ENCODE data around the gene UBTD1.
"Not testable (repeated sequence)": the region's sequence is repeated elsewhere in the genome, so short reads cannot be mapped to it uniquely, and the experiment has no call there.

Gene UBTD1

DNA sequence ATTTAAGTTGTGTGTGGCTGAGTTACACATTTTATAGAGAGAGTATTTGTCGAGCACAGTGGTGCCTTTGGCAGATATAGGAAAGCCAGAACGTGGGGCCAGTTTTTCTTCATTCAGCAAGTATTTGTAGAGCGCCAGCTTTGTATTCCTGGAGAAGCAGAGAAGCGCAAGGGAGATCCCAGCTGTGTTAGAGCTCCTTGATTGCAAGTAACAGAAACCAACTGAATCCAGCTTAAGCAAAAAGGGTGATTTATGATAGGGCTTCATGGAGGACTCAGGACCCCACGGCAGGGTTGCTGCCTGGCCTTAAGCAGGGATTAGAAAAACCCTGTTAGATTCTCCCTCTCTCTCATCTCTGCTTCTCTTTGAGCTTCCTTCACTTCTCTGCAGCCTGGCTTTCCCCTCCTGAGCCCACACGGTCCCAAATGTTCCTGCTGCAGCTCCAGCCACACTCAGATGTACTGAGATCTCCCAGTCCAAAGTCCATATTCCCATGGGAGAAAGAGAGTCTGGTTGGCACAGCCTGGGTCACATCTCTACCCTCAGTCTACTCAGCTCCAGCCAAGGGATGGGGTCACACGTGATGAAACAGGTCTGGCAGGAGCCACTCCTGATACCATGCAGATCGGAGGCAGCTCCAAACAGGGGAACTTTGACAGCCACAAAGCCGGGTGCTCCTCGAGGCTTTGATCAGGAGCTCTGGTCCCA lies 16.7 kb downstream of the UBTD1 start:
- no peak for DNase-seq (ENCODE audit: low read depth in 2 of 2)

- DNase-seq (ENCODE audit: low read depth in 2 of 2), result no peak
Observed at GRCh38 chr10:97517096-97517750, 18.5 kb downstream of the UBTD1 start.

GRCh38 chr10:97517778-97518300 lies 19.1 kb downstream of the UBTD1 start:
- no peak for DNase-seq (ENCODE audit: low read depth in 2 of 2)

DNA sequence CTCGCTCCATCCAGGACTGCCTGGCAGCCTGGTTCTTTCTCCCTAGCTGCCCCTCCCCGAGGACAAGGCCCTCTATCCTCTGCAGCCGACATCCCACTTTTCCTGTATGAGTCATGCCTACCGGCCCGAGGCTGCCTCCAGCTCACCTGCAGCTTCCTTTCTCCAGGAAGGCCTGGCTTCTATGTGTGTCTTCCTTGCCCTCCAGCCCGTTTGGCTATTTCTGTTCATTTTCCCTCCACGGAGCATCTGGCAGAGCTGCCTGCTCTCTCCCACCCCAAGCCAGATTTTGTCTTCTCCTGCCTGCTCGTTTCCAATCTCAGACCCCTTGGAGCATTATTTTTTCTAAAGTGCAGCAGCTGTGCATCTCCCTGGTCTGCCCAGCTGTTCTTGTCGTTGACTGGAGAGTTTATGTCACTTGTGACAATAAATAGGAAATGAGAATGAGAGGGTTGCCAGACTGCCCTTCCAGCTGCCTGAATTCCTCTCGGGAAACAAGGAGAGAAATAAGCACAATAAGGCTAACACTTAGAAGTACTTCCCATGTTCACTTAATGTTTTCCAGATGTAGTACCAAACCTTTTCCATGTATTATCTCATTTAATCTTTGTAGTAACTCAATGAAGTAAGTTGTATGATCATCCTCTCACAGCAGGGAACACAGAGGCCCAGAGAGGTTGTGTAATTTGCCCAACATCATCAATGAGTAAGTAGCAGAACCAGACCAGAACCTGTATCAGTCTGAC lies 19.7 kb downstream of the UBTD1 start:
- no peak for DNase-seq (ENCODE audit: low read depth in 2 of 2)

- no peak for DNase-seq (ENCODE audit: low read depth in 2 of 2)
Observed at GRCh38 chr10:97519342-97519741, 20.6 kb downstream of the UBTD1 start.

DNA sequence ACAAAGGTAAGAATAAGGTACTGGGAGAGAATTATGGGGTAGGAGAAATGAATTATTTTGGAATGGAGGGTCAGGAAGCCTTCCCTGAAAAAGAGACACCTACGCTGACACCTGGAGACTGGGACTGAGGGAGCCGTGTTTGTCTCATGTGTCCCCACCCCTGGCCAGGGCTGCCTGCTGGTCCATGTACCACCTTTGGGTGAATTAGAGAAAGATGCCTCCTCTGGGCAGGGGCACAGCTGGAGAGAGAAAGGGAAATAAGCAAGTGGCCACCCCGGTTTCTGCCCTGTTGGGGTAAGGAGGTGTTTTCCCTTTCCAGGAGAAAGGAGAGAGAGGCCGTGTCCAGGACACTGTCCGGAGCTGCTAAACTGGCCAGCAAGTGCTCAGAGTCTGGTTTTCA lies 21.8 kb downstream of the UBTD1 start:
- no peak for DNase-seq (ENCODE audit: low read depth in 2 of 2)

- no peak for DNase-seq (ENCODE audit: low read depth in 2 of 2)
Observed at GRCh38 chr10:97520978-97521761, 22.4 kb downstream of the UBTD1 start.

GRCh38 chr10:97522071-97522470 lies 23.3 kb downstream of the UBTD1 start:
- no peak for DNase-seq (ENCODE audit: low read depth in 2 of 2)

DNA sequence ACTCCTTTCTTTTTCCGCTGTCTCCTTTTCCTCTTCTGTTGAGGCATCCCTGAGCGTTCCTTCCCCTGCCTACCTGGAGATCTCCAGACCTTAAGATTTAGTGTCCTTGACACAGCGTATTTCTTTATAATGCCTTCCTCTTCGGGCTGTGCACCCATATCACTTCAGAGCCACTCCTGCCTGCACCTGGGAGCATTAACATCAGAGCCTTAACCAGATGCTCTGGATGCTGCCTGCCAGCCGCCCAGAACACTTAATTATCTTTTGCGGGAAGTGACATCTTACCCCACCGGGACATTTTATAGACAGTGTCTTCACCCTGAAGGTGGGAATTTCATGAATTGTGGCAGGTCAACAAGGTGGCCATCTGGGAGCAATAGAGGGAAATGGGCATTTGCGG lies 24.2 kb downstream of the UBTD1 start:
- no peak for DNase-seq (ENCODE audit: low read depth in 2 of 2)

- no peak for DNase-seq (ENCODE audit: low read depth in 2 of 2)
Observed at GRCh38 chr10:97525086-97525485, 26.4 kb downstream of the UBTD1 start.

DNA sequence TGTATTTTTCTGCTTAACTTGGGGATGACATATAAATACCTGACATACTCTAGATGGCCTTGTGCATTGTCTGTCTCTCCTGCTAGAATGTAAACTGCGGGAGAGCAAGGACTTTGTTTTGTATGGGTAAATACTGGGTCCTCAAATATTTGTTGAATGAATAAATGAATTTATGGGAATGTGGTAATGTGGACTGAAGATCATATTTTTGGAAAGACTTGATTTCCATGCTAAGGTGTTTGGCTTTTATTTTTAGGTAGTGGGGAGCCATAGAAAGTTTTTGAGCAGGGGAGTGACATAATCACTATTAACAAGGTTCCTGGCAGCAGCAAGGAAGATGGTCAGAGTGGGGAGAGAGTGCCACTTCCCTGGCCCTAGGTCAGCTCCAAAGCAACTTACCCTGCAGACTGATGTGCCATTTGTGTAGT lies 27.0 kb downstream of the UBTD1 start:
- DNase-seq (ENCODE audit: low read depth in 2 of 2), result no peak

DNA sequence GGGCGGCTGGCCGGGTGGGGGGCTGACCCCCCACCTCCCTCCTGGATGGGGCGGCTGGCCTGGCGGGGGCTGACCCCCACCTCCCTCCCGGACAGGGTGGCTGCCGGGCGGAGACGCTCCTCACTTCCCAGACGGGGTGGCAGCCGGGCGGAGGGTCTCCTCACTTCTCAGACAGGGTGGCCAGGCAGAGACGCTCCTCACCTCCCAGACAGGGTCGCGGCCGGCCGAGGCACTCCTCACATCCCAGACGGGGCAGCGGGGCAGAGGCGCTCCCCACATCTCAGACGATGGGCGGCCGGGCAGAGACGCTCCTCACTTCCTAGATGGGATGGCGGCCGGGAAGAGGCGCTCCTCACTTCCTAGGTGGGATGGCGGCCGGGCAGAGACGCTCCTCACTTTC lies 30.2 kb downstream of the UBTD1 start:
- DNase-seq (ENCODE audit: low read depth in 2 of 2), result not testable (repeated sequence)

DNA sequence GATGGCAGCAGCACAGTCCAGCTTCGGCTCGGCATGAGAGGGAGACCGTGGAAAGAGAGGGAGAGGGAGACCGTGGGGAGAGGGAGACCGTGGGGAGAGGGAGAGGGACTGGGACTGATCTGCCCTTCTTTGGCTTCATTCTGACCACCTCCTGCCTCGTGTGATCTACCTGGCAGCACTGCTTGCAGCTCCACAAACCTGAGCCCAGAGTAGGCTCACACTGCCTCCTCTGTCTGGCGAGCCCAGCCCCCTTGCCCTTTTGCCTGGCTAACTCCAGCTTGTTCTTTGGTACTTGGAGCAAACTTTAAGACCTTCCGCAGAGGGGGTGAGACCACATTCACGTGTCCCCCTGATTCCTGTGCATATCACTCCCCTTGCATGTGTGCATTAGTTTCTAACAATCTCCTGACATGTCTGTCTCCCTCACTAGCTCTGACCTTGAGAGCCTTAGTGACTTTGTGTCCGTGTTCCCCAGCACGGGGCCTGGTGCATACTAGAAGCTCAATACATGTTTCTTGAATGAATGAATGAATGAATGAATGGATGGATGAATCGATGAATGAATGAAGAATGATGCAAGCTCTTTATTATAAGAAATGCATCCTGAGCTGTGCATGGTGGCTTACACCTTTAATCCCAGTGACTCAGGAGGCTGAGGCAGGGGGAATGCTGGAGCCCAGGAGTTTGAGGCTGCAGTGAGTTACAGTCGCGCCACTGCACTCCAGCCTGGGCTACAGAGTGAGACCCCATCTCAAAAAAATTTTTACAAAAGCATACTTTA lies 31.2 kb downstream of the UBTD1 start:
- no peak for DNase-seq (ENCODE audit: low read depth in 2 of 2)

DNA sequence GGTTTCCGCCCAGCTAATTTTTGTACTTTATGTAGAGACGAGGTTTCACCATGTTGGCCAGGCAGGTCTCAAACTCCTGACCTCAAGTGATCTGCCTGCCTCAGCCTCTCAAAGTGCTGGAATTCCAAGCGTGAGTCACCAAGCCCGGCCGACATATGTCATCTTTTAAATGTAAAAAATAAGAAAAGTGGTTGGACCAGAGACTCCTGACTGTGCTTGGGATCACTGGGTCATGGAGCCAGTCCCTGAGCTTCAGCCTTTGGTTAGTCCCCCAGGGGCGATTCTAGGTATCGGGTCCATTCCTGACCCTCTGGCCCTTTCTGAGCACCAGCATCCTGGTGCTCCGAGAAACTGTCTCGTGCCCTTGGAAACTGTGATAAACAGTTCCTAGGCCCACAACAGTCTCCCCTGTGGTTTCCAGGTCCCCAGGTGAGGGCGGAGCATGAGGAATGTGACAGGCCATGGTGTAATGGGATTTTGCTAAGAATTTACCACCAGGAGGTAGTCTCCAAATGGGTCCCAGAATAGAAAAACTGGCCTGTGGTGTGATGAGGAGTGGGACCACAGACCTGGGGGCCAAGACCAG lies 32.8 kb downstream of the UBTD1 start:
- no peak for DNase-seq (ENCODE audit: low read depth in 2 of 2)

DNA sequence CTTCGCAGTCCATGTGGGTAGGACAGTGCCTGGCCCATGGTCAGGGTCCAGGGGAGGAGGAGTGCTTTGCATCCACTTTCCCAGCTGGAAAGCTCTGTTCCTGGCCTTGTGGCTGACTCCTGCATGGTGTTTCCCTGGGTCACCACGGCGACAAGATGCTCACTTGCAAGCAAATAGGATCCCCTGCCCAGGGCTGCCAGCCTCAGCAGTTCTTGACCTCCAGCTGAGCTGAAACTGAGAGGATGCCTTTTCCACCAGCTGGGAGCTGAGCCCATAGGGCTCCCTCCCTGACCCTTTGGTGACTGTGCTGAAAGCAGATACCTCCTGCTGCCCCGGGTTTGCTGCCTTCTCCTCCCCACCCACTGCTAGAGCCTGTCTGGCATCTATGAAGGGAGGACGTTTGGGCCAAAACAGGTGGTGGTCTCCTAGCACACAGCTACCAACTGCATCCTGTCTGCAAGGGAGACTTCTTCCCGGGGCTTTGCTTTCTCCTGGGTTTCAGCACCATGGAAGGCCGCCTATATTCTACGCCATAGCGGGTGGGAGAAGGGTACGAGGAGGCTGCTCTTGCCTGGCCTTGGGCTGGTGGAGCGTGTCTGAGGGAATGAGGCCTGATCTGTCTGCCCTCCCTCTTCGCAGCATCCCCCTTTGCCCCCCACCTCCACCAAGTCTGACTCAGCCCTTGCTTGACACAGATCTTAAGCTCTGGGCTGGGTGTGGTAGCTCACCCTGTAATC lies 34.4 kb downstream of the UBTD1 start:
- no peak for DNase-seq (ENCODE audit: low read depth in 2 of 2)

DNA sequence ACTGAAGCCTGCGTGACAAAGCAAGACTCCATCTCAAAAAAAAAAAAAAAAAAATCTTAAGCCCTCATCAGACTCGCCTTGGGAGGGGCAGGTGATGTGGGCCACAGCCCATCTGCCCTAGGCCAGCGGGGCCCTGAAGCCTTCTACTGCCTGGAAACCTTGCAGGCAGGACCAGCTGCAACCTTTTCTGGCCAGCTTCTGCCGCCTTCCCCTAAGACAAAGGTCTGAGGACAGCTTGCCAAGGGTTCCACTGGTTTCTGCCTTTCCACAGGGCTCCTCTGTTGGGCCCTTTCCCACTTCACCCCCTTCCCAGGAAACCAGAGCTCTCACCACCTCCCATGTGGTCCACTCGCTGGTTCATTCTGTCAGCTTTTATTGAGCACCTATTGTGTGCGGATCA lies 35.2 kb downstream of the UBTD1 start:
- DNase-seq (ENCODE audit: low read depth in 2 of 2), result no peak

DNA sequence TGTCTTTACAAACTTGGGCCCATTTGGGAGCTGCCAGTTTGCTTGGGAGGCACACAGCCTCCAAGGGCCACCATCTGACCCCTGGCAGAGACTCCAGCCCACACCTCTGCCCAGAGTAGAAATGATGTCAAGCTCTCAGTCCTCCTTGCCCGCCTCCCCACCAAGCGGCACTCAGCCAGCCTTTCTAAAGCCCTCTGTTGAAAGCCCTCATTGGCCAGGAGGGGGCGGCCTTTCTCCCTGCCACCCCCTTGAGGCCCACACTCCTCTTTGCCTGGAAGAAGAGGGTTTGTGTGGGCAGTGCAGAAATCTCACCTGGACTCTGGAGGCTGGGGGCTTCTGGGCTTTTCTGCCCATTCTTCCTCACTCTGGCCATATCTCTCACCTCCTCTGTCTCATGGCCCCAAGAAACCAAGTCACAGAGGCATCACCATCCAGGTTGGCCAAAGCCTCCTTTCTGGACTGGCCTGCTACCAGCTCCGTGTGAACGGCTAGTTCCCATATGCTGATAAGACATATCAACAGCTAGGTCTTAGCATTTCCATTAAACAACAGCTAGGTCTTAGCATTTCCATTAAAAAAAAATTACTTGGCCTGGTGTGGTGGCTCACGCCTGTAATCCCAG lies 36.1 kb downstream of the UBTD1 start:
- peak; percentile 10 to 34 for DNase-seq (ENCODE audit: low read depth in 2 of 2)

- DNase-seq (ENCODE audit: low read depth in 2 of 2), result no peak
Observed at GRCh38 chr10:97537186-97537869, 38.6 kb downstream of the UBTD1 start.

DNA sequence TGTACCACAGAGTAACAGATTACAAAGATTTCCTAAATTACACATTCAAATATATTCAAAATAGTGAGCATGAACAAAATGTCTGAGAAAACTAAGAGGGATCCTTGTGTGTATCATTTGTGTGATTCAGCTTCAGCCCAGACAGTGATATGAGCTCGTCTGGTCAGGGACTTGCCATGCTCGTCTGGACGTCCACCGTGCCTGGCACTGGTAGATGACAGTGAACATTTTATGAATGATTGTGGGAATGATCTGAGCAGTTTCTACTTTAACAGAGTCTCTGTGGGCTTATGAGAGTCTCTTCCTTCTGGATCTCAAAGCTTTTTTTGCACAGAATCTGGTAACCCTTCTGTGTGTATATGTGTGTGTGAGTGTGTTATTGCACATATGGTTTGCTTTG lies 39.7 kb downstream of the UBTD1 start:
- no peak for DNase-seq (ENCODE audit: low read depth in 2 of 2)

All from stimulated activated CD4-positive, alpha-beta T cell treated with anti-CD3 and anti-CD28 coated beads, Interleukin-15, amount 100 ng/mL, for 48 hours (primary cell).